DND-41 (cell line): ENCODE measurements around the gene CHRM5.

Experiments
- EZH2 ChIP-seq: IDR thresholded peaks from 3 replicates; pipeline ENCODE4 v1.6.1; 2012; ENCODE audit warnings: borderline replicate concordance, low read depth, mild to moderate bottlenecking, moderate library complexity, low read length, inconsistent platforms; ENCODE audit not compliant: severe bottlenecking
- TF ChIP-seq, protein P1 (sequence below): IDR thresholded peaks from 2 replicates; pipeline ENCODE4 v1.5.1; 2012; ENCODE audit warnings: borderline replicate concordance, low read length, moderate library complexity, mild to moderate bottlenecking; ENCODE audit not compliant: poor library complexity, severe bottlenecking; ENCODE audit errors: extremely low read depth

DNA sequence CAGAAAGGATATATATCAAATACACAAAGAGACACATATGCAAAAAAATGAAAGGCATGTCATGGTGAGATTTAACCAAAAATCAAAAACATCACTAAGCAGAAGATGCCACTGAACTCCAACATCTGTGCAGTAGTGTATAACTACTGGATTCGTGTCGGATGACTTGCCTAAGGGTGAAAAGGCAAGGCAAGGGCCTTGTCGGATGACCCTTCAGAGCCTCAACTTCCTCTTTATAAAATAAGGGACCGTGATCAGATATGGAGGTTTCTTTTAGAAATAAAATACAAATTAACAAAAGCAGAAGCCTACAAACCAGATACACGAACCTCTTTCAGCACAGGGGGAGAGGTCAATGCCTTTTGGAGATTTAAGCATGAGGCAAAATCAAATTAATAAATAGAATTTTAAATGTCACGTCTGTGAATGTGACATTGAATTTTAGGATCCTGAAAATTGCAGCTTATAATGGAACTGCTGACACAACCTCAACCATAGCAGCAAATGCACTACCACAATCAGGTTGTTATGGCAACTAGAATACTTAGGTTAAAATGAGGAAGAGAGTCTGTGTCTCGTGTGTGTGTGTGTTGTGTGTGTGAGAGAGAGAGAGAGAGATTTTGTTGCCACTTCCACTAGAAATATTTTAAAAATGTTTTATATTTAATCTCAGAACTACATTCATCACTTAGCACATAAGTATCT is 8.3 kb upstream of the CHRM5 start:
- TF ChIP-seq, protein P1, sequence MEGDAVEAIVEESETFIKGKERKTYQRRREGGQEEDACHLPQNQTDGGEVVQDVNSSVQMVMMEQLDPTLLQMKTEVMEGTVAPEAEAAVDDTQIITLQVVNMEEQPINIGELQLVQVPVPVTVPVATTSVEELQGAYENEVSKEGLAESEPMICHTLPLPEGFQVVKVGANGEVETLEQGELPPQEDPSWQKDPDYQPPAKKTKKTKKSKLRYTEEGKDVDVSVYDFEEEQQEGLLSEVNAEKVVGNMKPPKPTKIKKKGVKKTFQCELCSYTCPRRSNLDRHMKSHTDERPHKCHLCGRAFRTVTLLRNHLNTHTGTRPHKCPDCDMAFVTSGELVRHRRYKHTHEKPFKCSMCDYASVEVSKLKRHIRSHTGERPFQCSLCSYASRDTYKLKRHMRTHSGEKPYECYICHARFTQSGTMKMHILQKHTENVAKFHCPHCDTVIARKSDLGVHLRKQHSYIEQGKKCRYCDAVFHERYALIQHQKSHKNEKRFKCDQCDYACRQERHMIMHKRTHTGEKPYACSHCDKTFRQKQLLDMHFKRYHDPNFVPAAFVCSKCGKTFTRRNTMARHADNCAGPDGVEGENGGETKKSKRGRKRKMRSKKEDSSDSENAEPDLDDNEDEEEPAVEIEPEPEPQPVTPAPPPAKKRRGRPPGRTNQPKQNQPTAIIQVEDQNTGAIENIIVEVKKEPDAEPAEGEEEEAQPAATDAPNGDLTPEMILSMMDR = no peak
- TF ChIP-seq EZH2 = no peak
